Stimulated activated naive CD4-positive, alpha-beta T cell (primary cell): ENCODE measurements around the gene NCK1.
"Not testable (repeated sequence)": the region's sequence is repeated elsewhere in the genome, so short reads cannot be mapped to it uniquely, and the experiment has no call there.

ENCODE experiments used
- DNase-seq, 6 experiments: peaks; one replicate each; lab custom pipeline; 2025; lab: John Stamatoyannopoulos, UW

The NCK1 gene

DNA sequence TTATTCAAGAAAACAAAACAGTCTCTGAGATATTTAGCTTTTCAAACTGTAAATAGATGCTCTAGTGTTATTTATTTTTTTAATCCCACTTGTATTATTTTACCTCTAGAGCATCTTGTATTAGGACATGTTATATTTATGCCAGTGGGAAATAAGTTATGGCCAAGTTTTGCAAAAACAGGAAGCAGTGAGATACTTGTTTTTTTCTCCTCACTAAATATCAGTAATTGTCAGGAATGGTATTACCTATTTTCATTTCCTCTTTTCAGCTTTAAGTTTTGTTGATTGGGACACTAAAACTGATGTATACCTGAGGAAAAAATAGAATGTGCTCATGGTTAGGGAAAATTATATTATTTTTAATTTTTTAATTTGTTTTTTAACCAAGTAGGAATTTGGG lies 87.1 kb downstream of the NCK1 start:
- no peak for DNase-seq

DNA sequence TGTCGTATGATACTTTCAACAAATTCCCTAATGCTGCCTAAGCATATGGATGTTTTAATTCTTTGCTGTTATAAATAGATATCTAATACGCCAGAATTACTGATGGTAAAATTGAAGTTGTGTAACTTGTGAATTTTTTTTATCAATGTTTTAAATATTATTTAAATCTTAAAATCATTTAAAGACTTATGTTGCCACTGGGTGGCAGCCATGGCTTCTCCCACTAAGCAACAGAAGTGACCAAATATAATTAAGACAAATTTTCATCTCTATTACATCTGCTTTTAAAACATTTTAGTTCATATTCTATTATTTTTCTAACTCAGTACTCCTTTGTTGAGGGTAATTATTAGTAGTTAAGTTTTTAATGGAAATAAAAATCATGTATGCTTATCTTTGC lies 87.7 kb downstream of the NCK1 start:
- DNase-seq, result no peak

DNA sequence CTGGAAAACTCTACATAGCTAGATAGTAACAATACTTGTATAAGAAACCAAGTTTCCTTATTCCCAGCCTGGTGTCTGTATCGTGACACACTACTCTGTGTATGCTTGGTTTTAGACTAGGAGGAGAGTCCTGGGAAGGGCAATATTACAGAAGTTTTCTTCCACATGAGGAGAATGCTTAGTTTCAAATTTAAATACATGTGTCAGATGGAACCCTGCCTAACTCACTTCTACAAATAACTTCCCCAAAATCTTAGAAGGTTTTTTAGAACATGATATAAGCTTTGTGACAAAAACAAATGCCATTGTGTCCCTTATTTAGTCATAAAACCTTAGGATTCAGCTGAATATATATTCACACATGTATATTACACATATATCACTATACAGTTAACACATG lies 88.6 kb downstream of the NCK1 start:
- no peak for DNase-seq

DNA sequence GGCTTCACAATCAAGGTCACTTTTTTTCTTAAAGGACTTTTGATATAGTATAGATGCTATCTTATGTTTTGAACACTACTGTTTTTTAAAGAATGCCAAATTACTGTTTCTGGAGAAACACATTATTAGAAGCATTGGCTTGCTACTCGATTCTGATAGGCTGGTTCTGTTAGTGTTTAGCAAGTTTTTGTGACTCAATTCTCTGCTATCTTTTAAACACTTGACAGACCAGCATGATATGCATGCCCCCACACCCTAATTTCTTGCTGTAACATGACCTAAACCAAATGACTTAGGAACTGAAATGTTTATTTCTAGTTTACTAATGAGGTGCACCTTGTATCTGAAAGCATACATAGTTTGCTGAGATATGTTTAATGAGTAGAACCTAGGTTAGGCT lies 90.3 kb downstream of the NCK1 start:
- DNase-seq, result no peak

DNA sequence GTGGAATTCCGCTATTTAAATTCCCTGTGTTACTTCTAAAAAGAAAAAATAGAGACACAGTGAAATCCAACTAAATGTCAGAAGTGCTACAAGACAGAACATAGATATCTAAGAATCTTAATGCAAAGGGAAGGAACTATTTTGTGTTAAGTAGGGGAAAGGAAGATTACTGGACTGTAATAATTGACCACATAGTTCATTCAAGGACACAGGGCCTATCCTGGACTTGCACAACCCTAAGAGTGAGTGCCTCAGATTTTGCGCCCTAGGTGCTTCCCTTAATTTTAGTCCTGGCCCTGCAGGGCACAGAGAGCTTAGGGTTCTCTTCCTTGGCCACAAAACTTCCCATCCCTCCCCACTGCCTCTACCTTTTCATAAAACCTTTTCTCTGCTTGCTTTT lies 92.2 kb downstream of the NCK1 start:
- no peak for DNase-seq

DNA sequence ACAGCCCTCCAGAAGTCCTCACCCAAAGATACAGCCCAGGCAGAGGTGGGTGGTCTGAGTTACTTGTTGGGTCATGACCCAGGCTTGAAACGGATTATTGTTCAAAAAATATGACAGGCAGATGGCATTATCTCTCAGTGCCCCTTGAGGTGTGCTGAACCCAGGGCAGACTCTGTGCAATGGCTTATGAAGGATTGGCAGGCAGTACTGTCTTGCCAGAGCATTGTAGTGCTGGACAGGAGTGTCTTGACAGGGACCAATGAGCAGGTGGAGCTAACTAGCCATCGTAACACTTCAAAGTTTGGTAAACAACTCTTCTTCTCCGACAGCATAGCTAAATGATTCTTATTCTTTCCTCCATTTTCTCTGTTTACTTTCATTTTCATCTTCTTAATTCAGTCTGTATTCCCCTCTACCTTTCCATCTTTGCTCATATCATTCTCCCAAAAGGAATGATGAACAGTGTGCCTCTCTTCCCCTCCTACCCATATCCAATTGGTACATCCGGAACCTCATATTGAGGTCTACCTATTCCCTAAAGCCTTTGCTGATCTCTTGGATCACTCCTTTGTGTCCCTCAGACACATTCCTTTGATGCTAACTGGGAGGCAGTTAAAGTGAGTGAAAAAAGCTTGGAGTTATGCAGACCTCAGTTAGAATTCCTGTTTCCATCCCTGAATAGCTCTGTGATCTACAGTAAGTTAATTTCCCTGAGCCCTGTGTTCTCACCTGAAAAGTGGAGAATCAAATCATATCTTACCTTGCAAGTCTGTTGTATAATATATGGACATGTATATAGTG lies 93.2 kb downstream of the NCK1 start:
- DNase-seq, result no peak

DNA sequence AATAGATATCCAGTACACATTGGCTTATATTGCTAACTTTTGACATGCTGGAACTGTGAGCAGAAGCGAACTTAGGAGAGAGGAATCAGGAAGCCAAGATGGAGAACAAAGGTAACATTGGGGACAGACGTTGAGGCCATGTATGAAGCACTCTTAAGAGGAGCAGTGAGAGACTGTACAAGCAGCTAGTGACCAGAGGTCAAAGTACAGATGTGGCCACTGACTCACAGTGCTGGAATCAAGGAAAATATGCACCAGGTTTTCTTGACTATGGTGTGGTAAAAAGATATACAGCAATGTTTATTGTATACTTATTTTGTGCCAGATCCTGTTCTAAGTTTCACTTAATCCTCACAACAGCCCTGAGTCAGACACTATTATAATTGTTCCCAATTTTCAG lies 93.8 kb downstream of the NCK1 start:
- no peak for DNase-seq

DNA sequence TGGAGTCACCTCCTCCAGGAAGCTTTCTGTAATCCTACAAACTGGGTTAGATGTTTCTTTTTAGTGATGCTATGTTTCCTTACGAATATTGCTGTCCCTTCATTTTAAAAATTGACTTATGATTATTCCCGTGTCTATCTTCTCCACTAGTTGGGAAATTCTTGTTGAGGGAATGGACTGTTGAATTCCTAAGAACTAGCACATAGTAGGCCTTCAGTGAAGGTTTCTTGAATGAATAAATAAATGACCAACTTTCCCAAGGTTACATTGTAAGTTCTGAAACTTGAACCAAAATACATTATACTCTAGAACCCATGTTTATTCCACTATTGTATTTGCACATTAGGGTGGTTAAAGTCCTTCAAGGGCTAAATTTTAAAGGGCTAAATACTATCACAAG lies 95.0 kb downstream of the NCK1 start:
- no peak for DNase-seq

DNA sequence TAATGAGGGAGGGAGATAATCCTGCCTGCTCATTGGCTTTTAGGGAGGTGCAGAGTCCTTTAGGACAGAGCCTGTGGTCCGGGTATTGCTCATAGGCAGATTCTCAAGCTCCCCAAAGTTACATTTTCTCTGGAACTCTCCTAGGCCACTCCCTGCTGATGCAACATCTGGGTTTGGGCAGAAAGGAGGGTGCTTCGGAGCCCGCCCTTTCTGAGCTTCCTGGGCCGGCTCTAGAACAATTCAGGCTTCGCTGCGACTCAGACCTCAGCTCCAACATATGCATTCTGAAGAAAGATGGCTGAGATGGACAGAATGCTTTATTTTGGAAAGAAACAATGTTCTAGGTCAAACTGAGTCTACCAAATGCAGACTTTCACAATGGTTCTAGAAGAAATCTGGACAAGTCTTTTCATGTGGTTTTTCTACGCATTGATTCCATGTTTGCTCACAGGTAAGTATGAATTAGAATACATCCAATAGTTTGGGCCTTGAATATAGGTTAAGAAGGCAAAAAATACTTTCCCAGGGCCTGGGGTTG lies 95.8 kb downstream of the NCK1 start, which contains the start of gene IL20RB:
IL20RB (plus strand) TSS at position 233 of the 538 bp plus-strand sequence; CDS start at position 364, 131 bp downstream.
- DNase-seq, result no peak

DNA sequence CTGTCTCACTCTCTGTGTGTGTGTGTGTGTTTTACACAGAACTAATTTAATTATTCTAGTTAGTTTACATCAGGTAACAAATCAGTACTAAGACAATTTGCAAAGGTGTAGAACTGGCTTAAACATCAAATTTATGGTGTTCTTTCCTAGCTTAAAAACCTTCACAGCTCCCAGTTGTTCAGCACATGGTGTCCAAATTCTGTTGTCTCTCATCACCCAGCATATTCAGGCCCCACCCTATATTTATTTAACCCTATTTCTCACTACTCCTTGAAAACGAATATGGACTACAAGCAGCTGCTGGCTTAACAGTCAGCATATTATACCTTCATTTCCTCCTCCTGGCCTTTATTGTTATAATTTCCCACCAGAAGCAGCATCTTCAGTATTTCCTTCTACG lies 96.9 kb downstream of the NCK1 start:
- no peak for DNase-seq

DNA sequence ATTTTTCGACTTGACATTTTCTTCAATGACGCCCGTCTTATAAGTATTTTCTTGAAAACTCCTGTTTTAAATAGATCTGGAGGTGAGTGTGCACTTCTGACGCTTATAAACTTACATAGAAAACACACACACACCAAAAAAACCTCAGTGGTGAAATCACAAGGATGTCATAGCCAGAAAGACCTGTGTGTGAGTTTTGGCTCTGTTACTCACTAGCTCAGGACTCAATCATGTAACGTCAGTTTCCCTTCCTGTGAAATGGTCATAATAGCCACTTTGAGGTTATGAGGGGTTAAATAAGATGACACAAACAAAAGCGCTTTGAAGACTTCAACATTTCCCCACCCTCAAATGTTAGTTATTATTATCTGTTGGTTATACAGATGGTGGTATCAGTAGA lies 97.6 kb downstream of the NCK1 start:
- no peak for DNase-seq

DNA sequence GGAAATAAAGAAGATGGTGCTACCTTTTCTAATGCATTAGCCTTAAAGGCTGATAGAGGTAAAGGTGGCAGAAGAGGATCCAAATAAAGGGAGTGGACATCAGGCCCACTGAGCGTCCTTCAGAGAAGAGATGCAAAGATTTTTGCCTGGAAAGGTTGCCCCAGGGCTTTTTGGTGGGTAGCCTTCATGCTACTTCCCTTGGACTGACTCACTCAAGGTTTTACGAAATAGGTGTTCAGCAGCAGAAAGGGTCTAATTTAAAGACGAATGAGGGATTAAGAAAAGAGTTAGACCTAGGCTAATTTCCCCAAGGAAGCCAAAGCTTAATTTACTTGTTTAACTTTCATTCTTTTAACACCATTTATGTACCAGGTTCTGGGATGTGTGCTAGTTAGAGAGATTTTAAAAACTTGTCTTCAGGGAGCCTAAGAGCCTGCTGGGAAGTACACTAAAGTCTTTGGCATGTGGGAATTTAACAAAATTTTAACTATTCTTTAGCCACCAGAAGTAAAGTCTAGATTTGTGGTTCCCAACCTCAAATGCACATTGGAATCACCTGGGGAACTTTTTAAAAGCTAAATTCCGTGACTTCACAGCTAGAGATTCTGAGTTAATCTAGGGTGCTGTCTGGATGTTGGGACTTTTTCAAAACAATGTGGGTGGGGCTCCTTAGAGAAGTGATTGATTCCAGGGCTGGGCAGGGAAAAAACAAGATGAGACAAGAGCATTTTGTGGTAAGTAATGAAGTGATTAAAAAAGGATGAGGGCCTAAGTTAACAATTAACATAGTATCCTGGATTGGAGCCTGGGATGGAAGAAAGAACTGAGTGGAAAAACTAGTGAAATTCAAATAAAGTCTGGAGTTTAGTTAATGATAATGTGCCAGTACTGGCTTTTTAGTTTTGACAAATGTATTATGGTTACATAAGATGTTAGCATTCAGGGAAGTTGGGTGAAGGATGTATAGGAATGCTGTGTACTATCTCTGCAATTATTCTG lies 99.1 kb downstream of the NCK1 start:
- no peak for DNase-seq

DNA sequence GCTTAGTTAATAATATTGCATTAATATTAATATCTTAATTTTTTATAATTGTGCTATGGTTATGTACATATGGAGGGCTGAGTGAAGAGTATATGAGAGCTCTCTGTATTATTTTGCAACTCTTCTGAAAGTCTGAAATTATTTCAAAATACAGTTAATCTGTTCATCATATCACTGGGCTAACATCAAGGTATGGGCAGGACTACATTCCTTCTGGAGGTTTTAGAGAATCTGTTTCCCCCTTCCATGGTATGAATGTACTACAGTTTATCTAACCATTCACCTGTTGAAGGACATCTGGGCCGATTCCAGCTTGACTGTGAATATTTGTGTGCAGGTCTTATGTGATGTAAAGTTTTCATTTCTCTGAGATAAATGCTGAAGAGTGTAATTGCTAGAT lies 100.9 kb downstream of the NCK1 start:
- DNase-seq, result no peak

DNA sequence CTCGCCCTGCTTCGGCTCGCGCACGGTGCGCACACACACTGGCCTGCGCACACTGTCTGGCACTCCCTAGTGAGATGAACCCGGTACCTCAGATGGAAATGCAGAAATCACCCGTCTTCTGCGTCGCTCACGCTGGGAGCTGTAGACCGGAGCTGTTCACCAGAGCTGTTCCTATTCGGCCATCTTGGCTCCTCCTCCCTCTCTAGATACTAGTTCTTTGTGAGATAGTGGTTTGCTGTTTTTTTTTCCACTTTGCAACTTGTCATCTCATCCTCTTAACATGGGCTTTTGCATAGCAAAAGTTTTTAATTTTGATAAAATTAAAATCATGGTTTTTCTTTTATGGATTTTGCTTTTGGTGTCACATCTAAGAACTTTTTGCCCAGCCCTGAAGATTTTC lies 107.5 kb downstream of the NCK1 start:
- not testable (repeated sequence) for DNase-seq

DNA sequence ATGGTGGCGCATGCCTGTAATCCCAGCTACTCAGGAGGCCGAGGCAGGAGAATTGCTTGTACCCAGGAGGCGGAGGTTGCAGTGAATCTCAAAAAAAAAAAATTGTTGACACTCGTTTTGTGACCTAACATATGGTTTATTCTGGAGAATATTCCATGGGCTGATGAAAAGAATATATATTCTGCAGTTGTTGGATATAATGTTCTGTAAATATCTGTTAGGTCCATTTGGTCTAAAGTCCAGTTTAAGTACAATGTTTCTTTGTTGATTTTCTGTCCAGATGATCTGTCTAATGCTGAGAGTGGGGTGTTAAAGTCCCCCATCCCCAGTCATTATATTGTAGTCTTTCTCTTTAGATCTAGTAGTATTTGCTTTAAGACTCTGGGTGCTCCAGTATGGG lies 111.3 kb downstream of the NCK1 start:
- no peak for DNase-seq

DNA sequence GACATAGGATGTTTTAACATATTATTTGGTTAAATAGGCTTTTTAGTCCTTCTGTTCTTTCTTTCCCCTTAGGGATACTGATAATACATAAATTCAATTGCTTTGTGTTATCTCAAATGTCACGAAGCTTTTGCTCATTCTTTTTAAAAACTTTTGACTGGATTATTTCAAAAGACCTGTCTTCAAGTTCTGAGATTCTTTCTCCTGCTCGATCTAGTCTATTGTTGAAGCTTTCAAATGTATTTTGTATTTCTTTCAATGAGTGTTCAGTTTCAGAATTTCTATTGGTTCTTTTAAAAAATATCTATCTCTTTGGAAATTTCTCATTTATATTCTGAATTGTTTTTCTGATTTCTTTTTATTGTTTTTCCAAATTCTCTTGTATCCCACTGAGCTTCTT lies 112.7 kb downstream of the NCK1 start:
- DNase-seq, result no peak

DNA sequence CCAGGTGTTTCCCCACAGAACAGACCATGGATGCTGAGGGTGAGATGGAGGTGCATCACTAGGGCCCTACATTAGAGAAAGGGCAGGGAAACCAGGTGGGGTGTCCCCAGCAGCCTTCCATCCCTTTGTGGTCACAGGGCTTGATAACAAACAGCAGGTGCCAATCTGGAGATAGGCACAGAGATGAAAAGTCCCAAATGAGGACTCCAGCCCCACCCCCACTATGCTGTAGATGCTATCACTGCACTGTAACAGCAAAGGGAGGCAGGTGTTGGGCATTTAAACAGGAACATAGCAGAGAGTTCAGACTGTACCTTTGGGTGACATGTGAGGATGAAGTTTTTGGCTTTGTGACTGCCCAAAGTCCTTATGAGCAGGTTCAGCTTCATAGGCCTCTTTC lies 117.2 kb downstream of the NCK1 start:
- no peak for DNase-seq

DNA sequence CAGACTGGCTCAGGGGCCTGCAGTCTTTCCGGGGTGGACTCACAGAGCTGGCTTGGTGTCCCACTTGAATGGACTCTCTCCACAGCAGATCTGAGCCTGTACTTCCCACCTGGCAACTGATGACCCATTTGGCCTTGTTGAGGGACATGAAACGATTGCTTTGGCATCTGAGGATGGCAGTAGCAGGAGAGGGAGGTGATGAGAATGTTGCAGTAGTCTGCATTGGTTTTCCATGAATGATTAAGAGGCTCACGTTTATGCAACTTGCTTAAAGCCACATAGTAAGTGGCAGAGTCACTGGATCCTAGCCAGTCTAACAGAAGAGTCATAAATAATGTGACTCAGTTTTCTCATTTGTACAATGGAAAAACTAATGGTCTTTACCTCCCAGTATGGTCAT lies 117.7 kb downstream of the NCK1 start:
- no peak for DNase-seq

DNA sequence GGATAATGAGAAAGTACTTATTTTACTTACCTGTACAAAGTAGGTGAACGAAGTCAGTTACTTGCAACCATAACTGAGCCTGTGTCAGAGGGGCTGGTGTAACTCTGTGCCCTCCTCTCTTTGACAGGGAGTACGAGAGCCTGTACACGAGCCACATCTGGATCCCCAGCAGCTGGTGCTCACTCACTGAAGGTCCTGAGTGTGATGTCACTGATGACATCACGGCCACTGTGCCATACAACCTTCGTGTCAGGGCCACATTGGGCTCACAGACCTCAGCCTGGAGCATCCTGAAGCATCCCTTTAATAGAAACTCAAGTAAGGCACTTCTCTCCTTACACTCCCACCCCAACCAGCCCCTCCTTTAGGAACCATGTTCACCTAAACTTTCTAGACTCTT lies 120.0 kb downstream of the NCK1 start:
- DNase-seq, result no peak

DNA sequence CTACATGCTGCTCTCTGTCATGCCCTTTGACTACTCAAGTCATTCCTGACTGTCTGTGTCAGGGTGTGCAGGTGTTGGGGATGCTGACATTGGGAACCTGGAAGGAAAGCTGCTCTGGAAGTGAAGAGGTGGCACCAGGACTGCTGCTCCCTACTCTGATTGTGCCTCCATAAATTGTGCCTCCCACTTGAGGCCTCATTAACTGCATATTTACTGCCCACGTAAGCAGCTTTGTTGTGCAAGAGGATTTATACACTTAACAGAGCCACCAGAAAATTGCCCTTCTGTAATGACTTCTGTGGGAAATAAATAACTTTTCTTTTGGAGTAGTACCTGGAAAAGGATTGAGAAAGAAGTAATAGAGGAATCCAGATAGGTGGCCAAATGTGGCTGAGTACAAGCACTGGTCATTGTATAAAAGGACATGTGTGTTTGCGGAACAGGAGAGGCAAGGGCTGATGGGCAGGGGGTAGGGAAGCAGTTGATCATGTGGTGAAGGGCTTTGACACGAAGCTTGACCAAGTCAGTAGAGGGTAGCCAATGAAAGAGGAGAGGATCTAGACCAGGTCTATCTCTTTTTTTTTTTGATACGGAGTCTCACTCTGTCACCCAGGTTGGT lies 120.6 kb downstream of the NCK1 start:
- DNase-seq, result no peak

DNA sequence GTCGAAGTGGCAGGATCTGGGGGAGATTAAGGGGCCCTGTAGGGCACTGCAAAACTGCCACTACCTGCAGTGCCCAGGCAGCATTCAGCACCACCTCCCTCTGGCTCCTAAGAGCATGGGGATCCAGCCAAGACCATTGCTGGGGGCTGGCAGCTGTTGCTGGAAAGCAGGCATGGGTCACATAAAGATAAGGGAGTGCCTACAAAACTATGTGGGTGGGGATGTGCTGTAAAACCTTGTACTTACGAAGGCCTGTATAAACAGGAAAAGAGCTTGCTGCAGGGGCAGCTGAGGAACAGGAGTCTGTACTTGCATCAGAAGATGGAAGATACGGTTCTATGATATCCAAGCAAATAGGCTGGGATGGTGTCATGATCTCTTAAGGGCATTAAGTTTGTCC lies 122.8 kb downstream of the NCK1 start:
- DNase-seq, result no peak

DNA sequence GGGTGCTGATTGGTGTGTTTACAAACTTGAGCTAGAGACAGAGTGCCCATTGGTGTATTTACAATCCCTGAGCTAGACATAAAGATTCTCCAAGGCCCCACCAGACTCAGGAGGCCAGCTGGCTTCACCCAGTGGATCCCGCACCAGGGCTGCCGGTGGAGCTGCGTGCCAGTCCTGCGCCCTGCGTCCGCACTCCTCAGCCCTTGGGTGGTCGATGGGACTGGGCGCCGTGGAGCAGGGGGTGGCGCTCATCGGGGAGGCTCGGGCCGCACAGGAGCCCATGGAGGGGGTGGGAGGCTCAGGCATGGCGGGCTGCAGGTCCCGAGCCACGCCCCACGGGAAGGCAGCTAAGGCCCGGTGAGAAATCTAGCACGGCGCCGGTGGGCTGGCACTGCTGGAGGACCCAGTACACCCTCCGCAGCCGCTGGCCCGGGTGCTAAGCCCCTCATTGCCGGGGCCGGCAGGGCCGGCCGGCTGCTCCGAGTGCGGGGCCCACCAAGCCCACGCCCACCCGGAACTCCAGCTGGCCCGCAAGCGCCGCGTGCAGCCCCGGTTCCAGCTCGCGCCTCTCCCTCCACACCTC lies 125.5 kb downstream of the NCK1 start:
- not testable (repeated sequence) for DNase-seq
